Activated T-cell treated with anti-CD3 and anti-CD28 coated beads, Interleukin-2, amount 50 U/mL, for 4 hours (primary cell): ENCODE results near the gene SRD5A1. TPM values are rescaled to one million over a fixed set of nuclear protein-coding genes. Genes with fewer than 3 reads are reported as not detected.
A peak's percentile ranks its signal among the peaks of the same experiment; 100 is the strongest.

Experiments
- ATAC-seq, 2 donors: fragments of 200-7000 bp; cut with Tn5 transposase; one replicate each; pipeline ENCODE4 v1.10.0; 2021
- DNase-seq: peaks from one replicate; pipeline ENCODE4 v3.0.0-alpha.2; 2020
- H3K27me3 Mint-ChIP-seq: one replicate; pipeline ENCODE4 v1.8.0; 2021; ENCODE audit warnings: low read depth, mixed read lengths
- H3K36me3 Mint-ChIP-seq: one replicate; pipeline ENCODE4 v1.8.0; 2022; ENCODE audit warnings: mixed read lengths; ENCODE audit not compliant: insufficient read depth
- H3K4me1 Mint-ChIP-seq: one replicate; pipeline ENCODE4 v1.8.0; 2021; ENCODE audit warnings: low read depth, mixed read lengths
- H3K4me3 Mint-ChIP-seq: one replicate; pipeline ENCODE4 v1.8.0; 2021; ENCODE audit warnings: mild to moderate bottlenecking, moderate library complexity, mixed read lengths
- H3K9me3 Mint-ChIP-seq: one replicate; pipeline ENCODE4 v1.8.0; 2021; ENCODE audit warnings: mixed read lengths
- total RNA-seq, 3 donors: library from RNA; stranded (reverse); gene quantifications; one replicate each; pipeline ENCODE4 v1.2.1, GENCODE V29; 2021

SRD5A1 gene
- total RNA-seq = 1 to 10 TPM; 7.1 to 9.6 (median 8.8) TPM

GRCh38 chr5:6632888-6633468 is at the start of gene SRD5A1, which contains the start of gene NSUN2:
Gene SRD5A1, plus strand, starts transcription at chr5:6633440. Its CDS starts 137 bp downstream, at chr5:6633577.
Gene NSUN2, minus strand, starts transcription at chr5:6633044. Its CDS starts 65 bp downstream, at chr5:6632979.
- Mint-ChIP-seq H3K4me3 (peak within 1 kb of the TSS; percentile 99), H3K4me1 (peaks cover 46% of the 10 kb centered on the region), H3K9me3 (no peaks in the 10 kb centered on the region), H3K27me3 (no peaks in the 10 kb centered on the region), H3K36me3 (peaks cover 38% of the 10 kb centered on the region)
- DNase-seq (peak; percentile 93), ATAC-seq (peak; percentile 89)

GRCh38 chr5:6584101-6584645 is 49.1 kb upstream of the SRD5A1 start:
- DNase-seq = no peak
- Mint-ChIP-seq H3K27me3 (peaks cover 46% of the 10 kb centered on the region), H3K9me3 (no peaks in the 10 kb centered on the region), H3K4me1 (peaks cover 2% of the 10 kb centered on the region), H3K4me3 (no peak overlapping the region), H3K36me3 (no peaks in the 10 kb centered on the region)
- ATAC-seq = no peak

DNA sequence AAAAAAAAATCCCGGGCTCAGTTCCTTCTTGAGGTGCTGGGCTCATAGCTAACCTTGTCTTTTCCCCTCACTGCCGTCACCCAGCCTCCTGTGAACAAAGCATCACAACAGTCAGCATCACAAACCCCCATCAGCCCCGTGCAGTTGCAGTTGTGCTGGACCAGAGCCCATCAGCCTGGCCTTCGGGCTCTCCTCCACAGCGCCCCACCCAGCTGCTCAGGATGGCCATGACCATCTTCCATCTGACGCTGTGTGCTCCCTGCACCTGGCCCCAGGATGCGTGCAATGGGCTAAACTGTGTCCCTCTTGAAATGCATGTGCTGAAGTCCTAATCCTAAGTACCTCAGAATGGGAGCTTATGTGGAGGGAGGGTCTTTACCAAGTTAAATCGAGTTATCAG is 48.5 kb upstream of the SRD5A1 start:
- Mint-ChIP-seq H3K9me3 (no peaks in the 10 kb centered on the region), H3K27me3 (peaks cover 42% of the 10 kb centered on the region), H3K4me3 (no peak overlapping the region), H3K36me3 (no peaks in the 10 kb centered on the region), H3K4me1 (peaks cover 2% of the 10 kb centered on the region)
- ATAC-seq (no peak), DNase-seq (no peak)

- no peaks in the 10 kb centered on the region for H3K9me3 Mint-ChIP-seq
- DNase-seq (no peak), ATAC-seq (no peak)
- no peaks in the 10 kb centered on the region for H3K36me3 Mint-ChIP-seq
- peaks cover 38% of the 10 kb centered on the region for H3K27me3 Mint-ChIP-seq
- H3K4me1 Mint-ChIP-seq = peaks cover 2% of the 10 kb centered on the region
- no peak overlapping the region for H3K4me3 Mint-ChIP-seq
Measured at GRCh38 chr5:6585168-6585567, 48.1 kb upstream of the SRD5A1 start.

GRCh38 chr5:6585939-6586646 is 47.1 kb upstream of the SRD5A1 start:
- Mint-ChIP-seq H3K4me1 (peaks cover 2% of the 10 kb centered on the region), H3K4me3 (no peak overlapping the region), H3K36me3 (no peaks in the 10 kb centered on the region), H3K27me3 (peaks cover 36% of the 10 kb centered on the region), H3K9me3 (no peaks in the 10 kb centered on the region)
- DNase-seq (no peak), ATAC-seq (no peak)

DNA sequence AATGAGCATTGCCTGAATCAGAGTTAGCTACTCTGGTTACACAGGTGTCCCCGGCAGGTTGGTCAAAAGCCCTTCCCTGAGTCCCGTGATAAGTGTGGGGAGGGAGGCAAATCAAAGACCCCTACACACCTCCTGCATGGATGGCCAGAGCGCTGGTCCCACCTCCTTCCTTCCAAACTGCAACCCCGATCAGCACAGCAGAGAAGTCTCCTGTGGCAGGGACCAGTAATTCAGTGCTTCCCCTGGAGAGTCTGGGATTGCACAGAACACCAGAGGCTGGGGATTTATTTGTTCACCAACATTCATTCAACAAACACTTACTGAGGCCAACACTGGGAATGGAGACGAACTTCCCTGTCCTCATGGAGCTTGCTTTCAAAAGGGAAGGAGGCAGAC is 46.6 kb upstream of the SRD5A1 start:
- H3K9me3 Mint-ChIP-seq = no peaks in the 10 kb centered on the region
- no peak for ATAC-seq
- no peak for DNase-seq
- no peak overlapping the region for H3K4me3 Mint-ChIP-seq
- peaks cover 2% of the 10 kb centered on the region for H3K4me1 Mint-ChIP-seq
- peaks cover 33% of the 10 kb centered on the region for H3K27me3 Mint-ChIP-seq
- H3K36me3 Mint-ChIP-seq = no peaks in the 10 kb centered on the region

- H3K4me3 Mint-ChIP-seq = no peak overlapping the region
- H3K9me3 Mint-ChIP-seq = no peaks in the 10 kb centered on the region
- peaks cover 2% of the 10 kb centered on the region for H3K4me1 Mint-ChIP-seq
- ATAC-seq (no peak), DNase-seq (no peak)
- H3K36me3 Mint-ChIP-seq = no peaks in the 10 kb centered on the region
- H3K27me3 Mint-ChIP-seq = peaks cover 28% of the 10 kb centered on the region
Measured at GRCh38 chr5:6587171-6587570, 46.1 kb upstream of the SRD5A1 start.

DNA sequence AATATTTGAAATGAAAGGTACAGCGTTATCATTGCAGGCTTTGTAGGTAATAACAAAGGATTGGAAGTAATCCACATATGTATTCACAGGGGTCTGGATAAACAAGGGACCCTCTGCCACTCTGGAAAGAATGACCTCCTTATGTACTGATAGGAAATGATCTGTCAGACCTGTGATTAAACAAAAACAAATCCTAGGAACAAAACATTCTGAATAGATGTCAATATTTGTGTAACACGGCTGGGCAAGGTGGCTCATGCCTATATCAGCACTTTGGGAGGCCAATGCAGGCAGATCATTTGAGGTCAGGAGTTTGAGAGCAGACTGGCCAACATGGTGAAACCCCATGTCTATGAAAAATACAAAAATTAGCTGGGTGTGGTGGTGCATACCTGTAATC is 42.7 kb upstream of the SRD5A1 start:
- Mint-ChIP-seq H3K9me3 (no peaks in the 10 kb centered on the region), H3K4me3 (no peak overlapping the region), H3K27me3 (peaks cover 8% of the 10 kb centered on the region), H3K4me1 (no peaks in the 10 kb centered on the region), H3K36me3 (peaks cover 2% of the 10 kb centered on the region)
- ATAC-seq (no peak), DNase-seq (no peak)

GRCh38 chr5:6591671-6592288 is 41.5 kb upstream of the SRD5A1 start:
- DNase-seq (no peak), ATAC-seq (no peak)
- Mint-ChIP-seq H3K36me3 (peaks cover 14% of the 10 kb centered on the region), H3K4me1 (no peaks in the 10 kb centered on the region), H3K27me3 (no peaks in the 10 kb centered on the region), H3K4me3 (no peak overlapping the region), H3K9me3 (no peaks in the 10 kb centered on the region)

GRCh38 chr5:6592601-6593000 is 40.6 kb upstream of the SRD5A1 start:
- Mint-ChIP-seq H3K27me3 (no peaks in the 10 kb centered on the region), H3K36me3 (peaks cover 22% of the 10 kb centered on the region)
- no peak for ATAC-seq

GRCh38 chr5:6593148-6594016 is 39.9 kb upstream of the SRD5A1 start:
- Mint-ChIP-seq H3K9me3 (no peaks in the 10 kb centered on the region), H3K4me1 (no peaks in the 10 kb centered on the region), H3K27me3 (no peaks in the 10 kb centered on the region), H3K4me3 (no peak overlapping the region), H3K36me3 (peaks cover 30% of the 10 kb centered on the region)
- ATAC-seq = no peak
- no peak for DNase-seq

More at GRCh38 chr5:6592601-6593000, 40.6 kb upstream of the SRD5A1 start:
- H3K4me3 Mint-ChIP-seq = no peak overlapping the region
- no peaks in the 10 kb centered on the region for H3K9me3 Mint-ChIP-seq
- DNase-seq = no peak
- H3K4me1 Mint-ChIP-seq = no peaks in the 10 kb centered on the region

DNA sequence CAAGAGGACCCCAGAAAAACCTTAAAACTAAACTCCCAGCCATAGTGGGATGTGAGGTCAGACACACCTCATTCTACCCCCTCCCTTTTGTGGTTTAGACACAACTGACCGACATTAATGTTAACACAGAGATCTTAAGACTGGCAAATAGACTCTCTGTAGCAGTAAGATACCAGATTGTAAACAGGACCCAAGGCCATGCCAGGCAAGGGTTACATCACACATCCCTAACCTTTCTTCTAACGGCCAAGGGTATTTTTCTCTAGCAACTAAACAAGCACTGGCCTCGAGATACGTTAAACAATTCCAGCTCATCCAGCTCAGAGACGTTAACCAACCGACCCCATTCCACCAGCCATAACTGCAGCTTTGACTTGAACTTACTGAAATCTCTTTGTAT is 39.2 kb upstream of the SRD5A1 start:
- no peaks in the 10 kb centered on the region for H3K27me3 Mint-ChIP-seq
- no peaks in the 10 kb centered on the region for H3K9me3 Mint-ChIP-seq
- peaks cover 35% of the 10 kb centered on the region for H3K36me3 Mint-ChIP-seq
- ATAC-seq = no peak
- H3K4me1 Mint-ChIP-seq = no peaks in the 10 kb centered on the region
- no peak for DNase-seq
- no peak overlapping the region for H3K4me3 Mint-ChIP-seq

- DNase-seq = no peak
- no peaks in the 10 kb centered on the region for H3K4me1 Mint-ChIP-seq
- no peaks in the 10 kb centered on the region for H3K9me3 Mint-ChIP-seq
- no peaks in the 10 kb centered on the region for H3K27me3 Mint-ChIP-seq
- peaks cover 47% of the 10 kb centered on the region for H3K36me3 Mint-ChIP-seq
- no peak overlapping the region for H3K4me3 Mint-ChIP-seq
- no peak for ATAC-seq
Measured at GRCh38 chr5:6595405-6595804, 37.8 kb upstream of the SRD5A1 start.

DNA sequence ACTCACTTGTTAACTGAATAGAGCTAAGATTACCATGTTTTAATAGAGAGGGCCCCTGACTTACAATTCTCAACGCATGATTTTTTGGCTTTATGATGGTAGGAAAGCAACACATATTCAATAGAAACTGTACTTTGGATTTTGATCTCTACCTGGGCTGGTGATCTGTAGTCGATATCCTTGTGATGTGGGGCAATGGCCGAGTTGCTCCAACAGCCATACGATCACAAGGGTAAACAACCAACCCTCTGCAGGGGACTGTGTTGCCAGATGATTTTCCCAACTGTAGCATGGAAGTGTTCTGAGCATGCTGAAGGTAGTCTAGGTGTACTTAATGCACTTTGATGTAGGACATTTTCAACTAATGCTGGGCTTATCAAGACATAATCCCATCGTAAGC is 36.9 kb upstream of the SRD5A1 start:
- H3K9me3 Mint-ChIP-seq = no peaks in the 10 kb centered on the region
- no peaks in the 10 kb centered on the region for H3K27me3 Mint-ChIP-seq
- H3K4me3 Mint-ChIP-seq = no peak overlapping the region
- ATAC-seq = no peak
- no peak for DNase-seq
- H3K4me1 Mint-ChIP-seq = no peaks in the 10 kb centered on the region
- peaks cover 54% of the 10 kb centered on the region for H3K36me3 Mint-ChIP-seq
